Naive thymus-derived CD4-positive, alpha-beta T cell (primary cell): Measurements from ENCODE around the gene GALNT13. TPM values are rescaled to one million over a fixed set of nuclear protein-coding genes. Genes with fewer than 3 reads are reported as not detected.

Experiments used
- ATAC-seq: fragments of 150-1000 bp; cut with Tn5 transposase; 2 replicates; pipeline ENCODE4 v1.10.0; 2021; ENCODE audit warnings: mild to moderate bottlenecking, moderate library complexity
- CTCF ChIA-PET: fragments of 350-600 bp; sonication (Branson Sonifier 250); formaldehyde crosslinking; loops from one replicate; lab custom pipeline; 2021; ENCODE audit warnings: antibody characterized with exemption; lab: Charles Lee
- POLR2A ChIA-PET: fragments of 350-600 bp; sonication (Branson Sonifier 250); formaldehyde crosslinking; loops from one replicate; lab custom pipeline; 2021; ENCODE audit warnings: antibody characterized with exemption, inconsistent platforms; lab: Charles Lee
- DNase-seq, 9 donors: peaks; one replicate each; pipeline versions ENCODE4 v3.0.0 to v3.0.0-alpha.2; 2020 to 2022; ENCODE audit warnings: mixed read lengths in 1 of 9
- H3K27ac ChIP-seq: one replicate; pipeline ENCODE4 v1.7.0; 2013; ENCODE audit warnings: mild to moderate bottlenecking, low read depth, low read length, moderate library complexity
- H3K27me3 ChIP-seq, 2 donors: one replicate each; pipeline ENCODE4 v1.7.0; 2013; ENCODE audit warnings: low read length in 2 of 2, mild to moderate bottlenecking in 2 of 2, moderate library complexity in 2 of 2; ENCODE audit not compliant: control insufficient read depth in 2 of 2, insufficient read depth in 2 of 2
- H3K36me3 ChIP-seq, 3 experiments: 1 replicate in 2 of 3; 2 replicates in 1 of 3; pipeline ENCODE4 v1.7.0; 2013; ENCODE audit warnings: low read length in 3 of 3, mild to moderate bottlenecking in 3 of 3, moderate library complexity in 1 of 3; ENCODE audit not compliant: insufficient read depth in 3 of 3, control insufficient read depth in 2 of 3
- H3K4me1 ChIP-seq, 2 donors: one replicate each; pipeline ENCODE4 v1.7.0; 2013; ENCODE audit warnings: low read length in 2 of 2, mild to moderate bottlenecking in 2 of 2, moderate library complexity in 1 of 2; ENCODE audit not compliant: control insufficient read depth in 2 of 2, insufficient read depth in 2 of 2
- H3K4me3 ChIP-seq: 2 replicates; pipeline ENCODE4 v1.7.0; 2013; ENCODE audit warnings: mild to moderate bottlenecking, low read length
- H3K9me3 ChIP-seq, 3 experiments: 1 replicate in 2 of 3; 2 replicates in 1 of 3; pipeline ENCODE4 v1.7.0; 2013; ENCODE audit warnings: low read length in 3 of 3; ENCODE audit not compliant: control insufficient read depth in 2 of 3
- H3K27ac Mint-ChIP-seq, 9 donors: one replicate each; pipeline ENCODE4 v1.8.0; 2020 to 2022; ENCODE audit warnings: mixed read lengths in 9 of 9, mild to moderate bottlenecking in 8 of 9, moderate library complexity in 5 of 9, inconsistent platforms in 2 of 9
- H3K27me3 Mint-ChIP-seq, 5 donors: one replicate each; pipeline ENCODE4 v1.8.0; 2021 to 2022; ENCODE audit warnings: mixed read lengths in 5 of 5, mild to moderate bottlenecking in 1 of 5
- H3K36me3 Mint-ChIP-seq, 5 donors: one replicate each; pipeline ENCODE4 v1.8.0; 2020 to 2022; ENCODE audit warnings: mixed read lengths in 5 of 5, mild to moderate bottlenecking in 3 of 5, inconsistent platforms in 1 of 5
- H3K4me1 Mint-ChIP-seq, 7 donors: one replicate each; pipeline ENCODE4 v1.8.0; 2020 to 2022; ENCODE audit warnings: mixed read lengths in 7 of 7, mild to moderate bottlenecking in 3 of 7, inconsistent platforms in 1 of 7
- H3K4me3 Mint-ChIP-seq, 10 donors: one replicate each; pipeline ENCODE4 v1.8.0; 2020 to 2022; ENCODE audit warnings: mild to moderate bottlenecking in 10 of 10, mixed read lengths in 10 of 10, moderate library complexity in 6 of 10, inconsistent platforms in 2 of 10
- H3K9me3 Mint-ChIP-seq, 11 donors: one replicate each; pipeline ENCODE4 v1.8.0; 2020 to 2022; ENCODE audit warnings: mixed read lengths in 11 of 11, mild to moderate bottlenecking in 4 of 11, inconsistent platforms in 1 of 11, moderate library complexity in 1 of 11
- intact Hi-C, 2 donors: fragments of 100-400 bp; cut with micrococcal nuclease; formaldehyde crosslinking; loops; one replicate each; pipeline ENCODE4 v1.15.1; 2023
- polyA plus RNA-seq, 2 donors: library from polyadenylated mRNA; unstranded; fragments of 300-500 nt; fragmentation: Illumina TruSeq; gene quantifications; one replicate each; pipeline ENCODE4 v1.2.3, GENCODE V29; 2021
- total RNA-seq, 6 experiments: library from RNA in 5 of 6; stranded (reverse) in 5 of 6; gene quantifications; 1 replicate in 5 of 6; 2 replicates in 1 of 6; pipeline ENCODE4 v1.2.3 and lab custom pipeline; 2021 to 2026

Gene GALNT13
- total and polyA plus RNA-seq, 7 experiments from 2014 or later: 0.44 TPM; not detected in 6

DNA sequence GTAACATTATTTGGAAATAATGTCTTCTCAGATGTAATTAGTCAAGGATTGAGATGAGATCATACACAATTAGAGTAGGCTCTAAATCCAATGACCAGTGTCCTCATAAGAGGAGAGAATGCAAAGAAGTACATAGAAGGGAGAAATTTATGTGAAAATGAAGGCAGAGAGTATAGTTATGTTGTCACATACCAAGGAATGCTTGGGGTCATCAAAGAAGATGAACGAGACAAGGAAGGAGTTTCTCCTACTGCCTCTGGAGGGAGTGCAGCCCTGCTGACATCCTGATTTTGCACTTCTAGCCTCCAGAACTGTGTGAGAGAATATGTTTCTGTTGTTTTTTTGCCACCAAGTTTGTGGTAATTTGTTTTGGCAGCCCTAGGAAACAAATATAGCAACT lies 100.1 kb downstream of the GALNT13 start:
- Mint-ChIP-seq H3K4me1 (no peaks in the 10 kb centered on the region), H3K9me3 (peaks cover 0 to 27% (median 4%) of the 10 kb centered on the region in 11 donors), H3K27ac (no peak overlapping the region), H3K36me3 (no peaks in the 10 kb centered on the region), H3K27me3 (no peaks in the 10 kb centered on the region), H3K4me3 (no peak overlapping the region)
- H3K27ac ChIP-seq: no peak overlapping the region
- ChIA-PET CTCF (no interaction called here), POLR2A (no interaction called here)
- no peak for ATAC-seq
- intact Hi-C loops: no loop called here
- DNase-seq: no peak
- H3K36me3 ChIP-seq: no peaks in the 10 kb centered on the region
- H3K27me3 ChIP-seq: no peaks in the 10 kb centered on the region
- H3K9me3 ChIP-seq: no peaks in the 10 kb centered on the region
- H3K4me3 ChIP-seq: no peak overlapping the region
- no peaks in the 10 kb centered on the region for H3K4me1 ChIP-seq

DNA sequence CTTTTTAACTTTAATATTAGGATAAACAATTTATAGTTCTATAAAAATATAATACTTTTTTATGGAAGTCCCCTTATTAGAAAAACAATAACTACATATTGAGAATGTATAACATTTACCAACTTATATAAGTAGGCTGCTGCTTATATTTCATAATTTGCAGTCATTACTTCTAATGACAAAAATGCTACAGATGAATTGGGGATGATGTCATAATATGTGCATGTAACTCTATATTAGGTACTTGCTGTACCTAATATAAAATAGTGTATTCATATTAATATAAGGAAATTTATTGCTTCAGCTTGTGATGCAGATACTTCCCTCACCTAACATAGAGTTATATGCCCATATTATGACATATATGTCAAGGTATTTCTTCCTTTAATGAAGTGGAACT lies 100.7 kb downstream of the GALNT13 start:
- Mint-ChIP-seq H3K36me3 (no peaks in the 10 kb centered on the region), H3K4me1 (no peaks in the 10 kb centered on the region), H3K9me3 (peaks cover 2 to 27% (median 4%) of the 10 kb centered on the region in 11 donors), H3K4me3 (no peak overlapping the region), H3K27ac (no peak overlapping the region), H3K27me3 (no peaks in the 10 kb centered on the region)
- ATAC-seq: no peak
- no peak for DNase-seq
- Histone ChIP-seq H3K4me3 (no peak overlapping the region), H3K9me3 (no peaks in the 10 kb centered on the region), H3K36me3 (no peaks in the 10 kb centered on the region), H3K27ac (no peak overlapping the region), H3K27me3 (no peaks in the 10 kb centered on the region), H3K4me1 (no peaks in the 10 kb centered on the region)
- ChIA-PET CTCF (no interaction called here), POLR2A (no interaction called here)
- intact Hi-C loops: no loop called here

DNA sequence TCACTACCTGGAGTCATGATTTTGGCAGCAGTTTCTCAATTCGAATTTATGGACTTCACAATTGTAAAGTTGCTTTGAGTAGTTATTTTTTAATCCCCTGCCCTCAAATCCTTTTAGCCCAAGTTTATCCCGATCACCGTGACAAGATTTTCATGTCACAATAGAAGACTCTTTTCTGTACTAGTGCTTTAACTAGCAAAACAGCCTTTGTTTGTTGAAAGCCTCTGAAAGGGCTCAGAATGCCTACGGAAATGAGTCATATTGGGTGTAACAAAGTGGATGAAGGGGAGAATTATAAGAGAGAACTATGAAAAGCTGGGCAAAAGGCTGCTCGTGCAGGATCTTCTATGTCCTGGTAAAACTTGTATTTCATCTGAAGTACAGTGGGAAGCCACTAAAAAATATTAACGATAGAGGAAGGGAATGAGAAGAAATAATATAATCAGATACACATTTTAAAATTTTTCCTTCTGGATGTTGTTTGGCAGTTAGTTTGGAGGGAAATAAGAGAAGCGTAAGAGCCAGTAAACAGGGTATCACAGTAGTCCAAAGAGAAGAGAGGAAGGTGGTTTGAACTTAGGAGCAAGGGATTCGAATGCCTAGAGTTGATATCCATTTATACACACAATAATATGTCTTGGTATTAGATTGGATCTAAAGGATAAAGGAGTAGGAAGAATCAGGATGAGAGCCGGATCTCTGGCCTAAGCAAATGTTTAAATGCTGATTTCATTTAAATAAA lies 114.9 kb downstream of the GALNT13 start:
- Histone ChIP-seq H3K27ac (no peak overlapping the region), H3K27me3 (no peaks in the 10 kb centered on the region), H3K4me1 (no peaks in the 10 kb centered on the region), H3K9me3 (no peaks in the 10 kb centered on the region), H3K4me3 (no peak overlapping the region), H3K36me3 (no peaks in the 10 kb centered on the region)
- ChIA-PET CTCF (no interaction called here), POLR2A (no interaction called here)
- Mint-ChIP-seq H3K9me3 (peaks cover 0 to 22% (median 5%) of the 10 kb centered on the region in 11 donors), H3K36me3 (no peaks in the 10 kb centered on the region), H3K27me3 (no peaks in the 10 kb centered on the region), H3K4me3 (no peak overlapping the region), H3K27ac (no peak overlapping the region), H3K4me1 (no peaks in the 10 kb centered on the region)
- intact Hi-C loops: no loop called here
- ATAC-seq (no peak), DNase-seq (no peak)

DNA sequence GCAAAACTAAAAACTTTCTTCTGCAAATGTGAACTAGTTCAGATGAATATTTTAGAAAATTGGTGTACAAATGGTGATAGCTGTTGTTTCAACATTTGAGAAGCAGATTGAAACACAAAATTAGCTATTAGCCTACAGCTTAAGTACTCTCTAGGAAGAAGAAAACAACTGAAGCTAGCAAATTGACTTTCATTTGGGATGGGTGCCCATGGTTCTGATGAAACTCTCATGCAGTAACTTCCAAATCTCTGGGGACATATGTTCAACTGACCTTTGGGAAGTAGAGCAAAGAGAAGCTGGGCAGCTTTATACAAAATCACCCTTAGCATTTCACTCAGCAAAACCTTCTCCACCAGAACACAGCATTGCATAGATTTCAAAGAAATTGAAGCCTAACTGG lies 119.0 kb downstream of the GALNT13 start:
- Histone ChIP-seq H3K9me3 (no peaks in the 10 kb centered on the region), H3K27ac (no peak overlapping the region), H3K4me1 (no peaks in the 10 kb centered on the region), H3K4me3 (no peak overlapping the region), H3K27me3 (no peaks in the 10 kb centered on the region), H3K36me3 (no peaks in the 10 kb centered on the region)
- no peak overlapping the region for H3K4me3 Mint-ChIP-seq
- H3K27me3 Mint-ChIP-seq: no peaks in the 10 kb centered on the region
- peaks cover 2 to 19% (median 6%) of the 10 kb centered on the region in 11 donors for H3K9me3 Mint-ChIP-seq
- POLR2A ChIA-PET: no interaction called here
- H3K4me1 Mint-ChIP-seq: no peaks in the 10 kb centered on the region
- intact Hi-C loops: no loop called here
- ATAC-seq (no peak), DNase-seq (no peak)
- CTCF ChIA-PET: no interaction called here
- H3K36me3 Mint-ChIP-seq: no peaks in the 10 kb centered on the region
- H3K27ac Mint-ChIP-seq: no peak overlapping the region

DNA sequence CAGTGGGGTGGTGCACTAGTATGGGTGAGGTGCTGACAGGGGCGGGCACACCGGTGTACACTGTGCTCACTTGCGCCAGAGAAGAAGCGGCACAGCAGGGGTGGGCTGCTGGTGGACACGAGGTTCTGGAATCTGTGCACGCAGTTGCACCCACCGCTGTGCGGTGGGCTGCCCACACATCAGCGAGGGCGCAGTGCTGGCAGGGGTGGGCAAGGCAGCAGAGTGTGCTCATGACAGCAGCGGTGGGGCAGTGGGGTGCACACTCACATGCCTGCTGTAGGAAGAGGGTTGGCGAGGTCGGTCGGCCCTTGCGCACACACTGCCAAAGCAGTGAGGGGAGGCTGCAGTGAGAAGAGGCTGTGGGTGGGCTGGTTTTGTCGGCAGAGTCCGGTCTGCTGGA lies 141.8 kb downstream of the GALNT13 start:
- Mint-ChIP-seq H3K36me3 (no peaks in the 10 kb centered on the region), H3K4me3 (no peak overlapping the region), H3K4me1 (no peaks in the 10 kb centered on the region), H3K27me3 (no peaks in the 10 kb centered on the region), H3K9me3 (peaks cover 3 to 38% (median 15%) of the 10 kb centered on the region in 11 donors), H3K27ac (no peak overlapping the region)
- ATAC-seq (no peak), DNase-seq (no peak)
- Histone ChIP-seq H3K4me1 (no peaks in the 10 kb centered on the region), H3K36me3 (no peaks in the 10 kb centered on the region), H3K9me3 (no peaks in the 10 kb centered on the region), H3K27me3 (no peaks in the 10 kb centered on the region), H3K4me3 (no peak overlapping the region), H3K27ac (no peak overlapping the region)
- intact Hi-C loops: no loop called here
- ChIA-PET CTCF (no interaction called here), POLR2A (no interaction called here)

DNA sequence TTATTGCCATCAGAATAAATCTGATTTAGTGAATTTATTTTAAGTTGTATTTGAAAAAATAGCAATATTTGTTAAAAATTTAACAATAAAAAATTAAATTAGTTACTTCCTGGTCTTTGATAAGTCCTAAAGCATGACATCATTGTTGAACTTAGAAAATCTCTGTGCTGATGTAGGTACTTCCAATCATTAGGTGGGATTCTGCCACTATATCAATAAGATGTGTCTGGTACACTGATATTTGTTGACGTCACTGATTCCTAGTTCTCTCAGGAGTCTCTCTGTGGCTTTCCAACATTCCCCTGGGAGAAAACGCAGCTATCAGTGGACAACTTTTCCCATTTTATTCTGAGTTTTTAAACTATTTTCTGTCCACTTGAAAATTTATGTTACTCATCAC lies 143.5 kb downstream of the GALNT13 start:
- Mint-ChIP-seq H3K27ac (no peak overlapping the region), H3K36me3 (no peaks in the 10 kb centered on the region)
- no peak for ATAC-seq

DNA sequence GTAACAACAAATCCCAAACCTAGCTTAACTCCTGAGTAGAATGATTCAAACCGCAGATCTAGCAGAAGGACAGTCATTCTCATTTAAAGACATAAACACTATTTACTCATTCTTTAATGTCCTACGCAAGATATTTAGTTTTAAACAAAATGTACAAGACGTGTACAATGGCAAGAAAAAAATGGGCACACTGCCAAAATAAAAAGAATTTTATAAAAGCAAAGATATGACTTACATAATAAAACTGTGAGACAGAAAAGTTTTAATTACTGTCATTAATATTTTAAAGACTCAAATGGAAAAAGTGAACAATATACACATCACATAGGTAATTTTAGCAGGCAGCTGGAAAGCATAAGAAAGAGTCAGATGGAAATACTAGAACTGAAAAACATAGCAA lies 157.8 kb downstream of the GALNT13 start:
- Histone ChIP-seq H3K27me3 (no peaks in the 10 kb centered on the region), H3K4me3 (no peak overlapping the region), H3K36me3 (no peaks in the 10 kb centered on the region), H3K27ac (no peak overlapping the region), H3K9me3 (peaks cover 0 to 4% (median 0%) of the 10 kb centered on the region in 3 experiments), H3K4me1 (no peaks in the 10 kb centered on the region)
- CTCF ChIA-PET: no interaction called here
- Mint-ChIP-seq H3K27me3 (no peaks in the 10 kb centered on the region), H3K36me3 (no peaks in the 10 kb centered on the region), H3K9me3 (peaks cover 0 to 40% (median 11%) of the 10 kb centered on the region in 11 donors), H3K4me1 (no peaks in the 10 kb centered on the region), H3K27ac (no peak overlapping the region), H3K4me3 (no peak overlapping the region)
- ATAC-seq (no peak), DNase-seq (no peak)
- POLR2A ChIA-PET: no interaction called here
- intact Hi-C loops: no loop called here

More for the DNA sequence above, 143.5 kb downstream of the GALNT13 start:
- no peak overlapping the region for H3K4me3 Mint-ChIP-seq
- Histone ChIP-seq H3K4me3 (no peak overlapping the region), H3K27ac (no peak overlapping the region), H3K4me1 (no peaks in the 10 kb centered on the region), H3K36me3 (no peaks in the 10 kb centered on the region), H3K27me3 (no peaks in the 10 kb centered on the region), H3K9me3 (no peaks in the 10 kb centered on the region)
- DNase-seq: no peak
- intact Hi-C loops: no loop called here
- H3K9me3 Mint-ChIP-seq: peaks cover 2 to 35% (median 15%) of the 10 kb centered on the region in 11 donors
- no peaks in the 10 kb centered on the region for H3K27me3 Mint-ChIP-seq
- H3K4me1 Mint-ChIP-seq: no peaks in the 10 kb centered on the region
- CTCF ChIA-PET: no interaction called here
- POLR2A ChIA-PET: no interaction called here
